Kasumi-1 (cell line): ENCODE measurements around the gene A2M.

Source experiments
- DNase-seq, 2 experiments: peaks; one replicate each; lab custom pipeline; 2025; lab: John Stamatoyannopoulos, UW

A2M gene

DNA sequence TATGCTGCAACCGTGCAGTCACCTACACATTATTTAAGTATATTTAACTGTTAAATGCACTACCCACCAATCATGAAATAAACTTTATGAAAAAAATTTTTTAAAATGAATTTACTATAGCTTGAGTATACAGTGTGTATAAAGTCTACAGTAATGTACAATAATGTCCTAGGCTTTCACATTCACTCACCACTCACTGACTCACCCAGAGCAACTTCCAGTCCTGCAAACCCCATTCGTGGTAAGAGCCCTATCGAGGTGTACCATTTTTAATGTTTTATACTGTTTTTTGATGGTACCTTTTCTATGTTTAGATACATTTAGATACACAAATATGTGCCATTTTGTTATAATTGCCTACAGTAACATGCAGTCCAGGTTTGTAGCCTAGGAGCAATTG is 78.3 kb downstream of the A2M start:
- no peak for DNase-seq

DNA sequence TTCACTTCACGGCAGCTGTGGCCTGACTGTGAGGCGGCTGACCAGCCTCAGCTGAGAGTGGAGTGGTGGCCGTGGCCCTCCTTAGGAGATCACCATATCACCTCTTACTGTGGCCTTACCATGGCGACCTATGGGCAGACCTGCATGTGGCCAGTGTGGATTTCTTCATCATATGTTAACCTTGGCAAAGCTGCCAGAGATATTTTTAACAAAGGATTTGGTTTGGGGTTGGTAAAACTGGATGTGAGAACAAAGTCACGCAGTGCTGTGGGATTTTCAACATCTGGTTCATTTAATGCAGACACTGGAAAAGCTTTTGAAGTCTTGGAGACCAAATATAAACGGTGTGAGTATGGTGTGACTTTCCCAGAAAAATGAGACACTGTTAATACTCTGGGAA is 79.5 kb downstream of the A2M start:
- DNase-seq: no peak

DNA sequence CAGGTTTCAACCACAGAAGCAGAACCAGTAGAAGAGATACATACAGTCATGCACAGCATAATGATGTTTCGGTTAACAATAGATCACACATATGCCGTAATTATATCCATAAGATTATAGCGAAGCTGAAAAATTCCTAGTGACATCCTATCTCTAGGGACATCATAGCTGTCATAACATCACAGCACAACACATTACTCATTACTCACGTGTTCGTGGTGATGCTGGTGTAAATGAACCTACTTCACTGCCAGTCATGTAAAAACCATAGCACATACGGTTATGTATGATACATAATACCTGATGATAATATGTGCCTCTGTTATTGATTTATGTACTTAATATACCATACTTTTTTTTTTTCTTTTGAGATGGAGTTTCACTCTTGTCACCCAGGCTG is 81.6 kb downstream of the A2M start:
- no peak for DNase-seq

DNA sequence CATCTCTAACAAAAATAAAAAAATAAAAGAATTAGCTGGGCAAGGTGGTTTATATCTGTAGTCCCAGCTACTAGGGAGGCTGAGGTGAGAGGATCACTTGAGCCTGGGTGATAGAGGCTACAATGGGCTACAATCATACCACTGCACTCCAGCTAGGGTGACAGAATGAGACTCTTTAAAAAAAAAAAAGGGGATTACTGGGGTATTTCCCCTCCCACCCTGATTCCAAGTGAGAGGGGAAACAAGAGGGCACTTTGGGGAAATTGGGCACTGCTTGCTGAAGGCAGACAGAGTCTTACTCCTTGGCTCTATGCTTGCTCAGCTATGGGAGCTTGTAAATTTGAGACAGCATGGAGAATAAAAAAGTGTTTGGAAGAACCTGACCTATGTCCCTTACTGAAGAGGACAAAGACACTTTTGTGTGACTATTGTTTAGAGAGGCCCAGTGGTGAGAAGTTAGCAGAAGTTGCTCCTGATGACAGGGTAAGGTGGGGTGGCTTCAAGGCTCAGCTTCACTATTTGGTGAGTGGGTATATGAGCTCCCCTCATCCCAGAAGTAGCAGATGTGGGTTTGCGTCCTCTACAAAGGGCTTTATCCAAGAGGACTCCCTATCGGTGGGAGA is 82.3 kb downstream of the A2M start:
- no peak for DNase-seq

DNA sequence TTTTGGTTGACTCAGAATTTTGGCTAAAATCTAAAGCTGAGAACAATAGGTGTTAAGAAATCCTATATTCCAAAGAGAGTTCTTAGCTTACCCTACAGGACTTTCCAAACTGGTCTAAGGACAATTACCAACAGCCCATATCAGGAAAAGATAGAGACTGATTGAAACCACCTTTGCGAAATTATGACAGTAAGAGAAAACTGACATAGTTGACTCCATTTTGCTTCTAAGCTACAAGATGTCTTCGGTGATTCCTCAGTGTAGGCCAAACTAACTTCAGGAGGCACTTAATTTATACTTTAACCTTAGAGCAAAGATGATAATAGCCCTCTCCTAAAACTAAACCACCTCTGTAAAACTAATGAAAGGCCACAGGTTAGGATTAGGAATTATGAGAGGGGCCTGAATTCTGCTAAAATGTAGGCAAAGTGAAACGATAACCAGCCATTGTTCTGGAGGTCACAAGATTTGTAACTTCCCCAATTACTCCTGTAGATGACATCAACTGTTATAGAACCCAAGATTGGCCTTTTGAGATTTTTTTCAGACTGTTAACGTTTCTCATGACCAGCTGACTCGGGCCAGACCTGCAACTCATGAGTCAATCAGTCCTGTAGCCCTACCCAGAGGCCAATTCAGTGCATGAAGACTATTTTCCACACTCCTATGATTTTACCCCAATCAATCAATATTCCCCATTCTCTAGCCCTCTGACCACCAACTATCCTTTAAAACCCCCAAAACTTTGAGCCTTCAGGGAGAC is 83.3 kb downstream of the A2M start:
- no peak for DNase-seq

DNA sequence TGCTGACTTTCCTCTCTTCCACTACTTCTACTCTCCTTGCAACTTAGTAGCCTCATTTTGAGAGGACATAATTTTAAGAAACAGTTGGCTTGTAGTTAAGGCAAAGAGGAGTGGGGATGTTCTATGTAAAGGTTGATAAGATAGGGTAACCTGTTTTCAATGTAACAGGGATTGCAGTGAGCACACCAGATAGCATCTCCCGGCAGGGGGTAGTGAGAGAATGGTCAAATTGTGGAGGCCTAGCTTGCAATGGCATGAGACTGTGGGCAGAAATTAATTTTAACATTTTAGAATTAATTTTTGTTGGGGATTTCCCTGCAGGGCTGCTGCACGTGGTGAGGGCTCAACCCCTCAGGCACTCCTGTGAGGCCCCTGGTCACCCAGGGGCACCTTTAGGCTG is 84.9 kb downstream of the A2M start:
- DNase-seq: no peak

DNA sequence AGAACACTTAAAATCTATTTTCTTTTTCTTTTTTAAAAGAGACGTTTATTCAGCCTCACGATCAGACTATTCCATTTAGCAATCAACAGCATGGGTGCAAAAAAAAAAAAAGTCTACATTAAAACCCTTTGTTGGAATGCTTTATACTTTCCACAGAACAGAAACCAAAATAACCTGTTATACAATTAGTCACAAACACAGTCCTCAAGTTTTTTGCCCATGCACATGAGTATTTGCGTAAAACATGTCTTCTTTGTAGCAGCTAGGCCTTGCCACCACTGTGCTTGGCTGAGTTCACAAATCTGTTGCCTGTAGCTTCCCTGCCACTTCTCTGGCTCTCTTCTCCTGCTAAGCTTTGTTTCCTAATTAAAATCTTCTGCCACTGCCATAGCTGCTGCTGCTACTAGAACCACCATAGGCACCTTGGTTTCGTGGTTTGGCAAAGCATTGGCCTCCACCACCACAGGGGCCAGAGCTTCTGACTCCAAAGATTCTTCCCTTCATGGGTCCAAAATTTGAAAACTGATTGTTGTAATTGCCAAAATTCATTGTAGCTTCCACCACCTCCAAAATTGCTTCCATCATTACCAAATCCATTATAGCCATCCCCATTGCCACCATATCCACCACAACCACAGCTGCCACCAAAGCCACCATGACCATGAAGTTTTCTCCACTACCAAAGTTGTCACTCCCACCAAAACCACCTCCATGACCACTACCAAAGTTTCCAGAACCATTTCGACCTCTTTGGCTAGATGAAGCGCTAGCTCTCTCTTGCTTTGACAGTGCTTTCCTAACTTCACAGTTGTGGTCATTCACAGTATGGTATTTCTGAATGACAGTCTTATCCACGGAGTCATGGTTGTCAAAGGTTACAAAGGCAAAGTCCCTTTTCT is 88.3 kb downstream of the A2M start:
- no peak for DNase-seq

DNA sequence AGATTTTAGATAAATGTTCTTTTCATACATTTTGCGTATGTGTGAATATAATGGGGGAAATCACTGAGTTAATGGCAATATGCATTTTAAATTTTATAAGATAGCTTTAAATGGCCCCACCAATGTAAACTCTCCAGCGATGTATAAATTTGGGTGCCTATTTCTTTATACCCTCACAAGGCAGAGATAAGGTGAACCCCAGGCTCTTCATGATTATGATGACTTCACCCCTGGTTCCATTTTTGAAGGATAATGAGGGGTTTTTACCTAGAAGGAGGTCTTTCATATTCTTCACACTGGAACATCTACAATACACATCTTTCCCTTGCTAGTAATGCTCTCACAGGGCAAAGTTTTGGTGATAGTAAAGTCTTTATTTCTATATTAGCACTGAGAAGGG is 91.2 kb downstream of the A2M start:
- DNase-seq: no peak

DNA sequence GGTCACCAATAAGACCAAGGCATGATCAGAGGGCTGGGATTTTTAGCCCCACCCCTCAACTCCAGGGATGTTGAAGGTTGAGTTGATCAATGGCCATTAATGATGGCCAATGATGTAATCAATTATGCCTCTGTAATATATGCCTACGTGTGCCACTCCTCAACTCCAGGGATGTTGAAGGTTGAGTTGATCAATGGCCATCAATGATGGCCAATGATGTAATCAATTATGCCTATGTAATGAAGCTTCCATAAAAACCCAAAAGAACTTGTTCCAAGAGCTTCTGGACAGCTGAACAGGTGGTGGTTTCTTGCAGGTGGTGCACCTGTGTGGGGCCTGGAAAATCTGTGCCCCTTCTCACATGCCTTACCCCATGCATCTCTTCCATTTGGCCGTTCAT is 93.1 kb downstream of the A2M start:
- DNase-seq: no peak
